LNCaP clone FGC (cell line): Measurements from ENCODE around the gene GNA12.

Experiments used
- DNase-seq: peaks from one replicate; pipeline ENCODE4 v3.0.0-alpha.2; 2011; ENCODE audit warnings: low read depth
- H3K4me3 ChIP-seq: 2 replicates; pipeline ENCODE4 v1.5.1; 2011; ENCODE audit warnings: mild to moderate bottlenecking, low read depth, low read length, control low read depth
- CTCF ChIP-seq: IDR thresholded peaks from 2 replicates; pipeline ENCODE4 v1.5.1; 2012; ENCODE audit warnings: mild to moderate bottlenecking; ENCODE audit not compliant: control insufficient read depth, insufficient read depth; ENCODE audit errors: extremely low read depth

GNA12 gene

DNA sequence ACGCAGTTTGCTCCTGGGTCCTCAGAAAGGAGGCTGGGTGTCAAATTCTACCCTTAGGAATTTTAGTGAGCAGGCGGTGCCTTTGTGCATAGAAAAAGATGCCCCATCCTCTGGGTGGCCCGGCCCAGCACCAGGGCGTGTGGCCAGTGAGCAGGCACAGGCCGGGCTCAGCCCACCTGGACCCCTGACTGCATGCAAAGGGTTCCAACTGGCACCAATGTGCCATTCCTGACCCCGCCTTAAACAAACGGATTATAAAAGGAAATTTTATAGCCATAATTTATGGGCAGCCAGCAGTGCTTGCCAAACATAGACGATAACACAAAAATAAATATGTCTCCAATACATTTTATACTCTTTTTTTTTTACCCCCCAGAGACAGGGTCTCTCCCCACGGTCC is 40.1 kb upstream of the GNA12 start:
- no peak overlapping the region for H3K4me3 ChIP-seq
- TF ChIP-seq CTCF, result no peak
- no peak for DNase-seq

GRCh38 chr7:2883101-2883500 is 39.0 kb upstream of the GNA12 start:
- TF ChIP-seq CTCF, result no peak
- DNase-seq, result no peak
- no peak overlapping the region for H3K4me3 ChIP-seq

- DNase-seq, result no peak
These were observed 38.0 kb upstream of the GNA12 start for GRCh38 chr7:2882111-2882510.

DNA sequence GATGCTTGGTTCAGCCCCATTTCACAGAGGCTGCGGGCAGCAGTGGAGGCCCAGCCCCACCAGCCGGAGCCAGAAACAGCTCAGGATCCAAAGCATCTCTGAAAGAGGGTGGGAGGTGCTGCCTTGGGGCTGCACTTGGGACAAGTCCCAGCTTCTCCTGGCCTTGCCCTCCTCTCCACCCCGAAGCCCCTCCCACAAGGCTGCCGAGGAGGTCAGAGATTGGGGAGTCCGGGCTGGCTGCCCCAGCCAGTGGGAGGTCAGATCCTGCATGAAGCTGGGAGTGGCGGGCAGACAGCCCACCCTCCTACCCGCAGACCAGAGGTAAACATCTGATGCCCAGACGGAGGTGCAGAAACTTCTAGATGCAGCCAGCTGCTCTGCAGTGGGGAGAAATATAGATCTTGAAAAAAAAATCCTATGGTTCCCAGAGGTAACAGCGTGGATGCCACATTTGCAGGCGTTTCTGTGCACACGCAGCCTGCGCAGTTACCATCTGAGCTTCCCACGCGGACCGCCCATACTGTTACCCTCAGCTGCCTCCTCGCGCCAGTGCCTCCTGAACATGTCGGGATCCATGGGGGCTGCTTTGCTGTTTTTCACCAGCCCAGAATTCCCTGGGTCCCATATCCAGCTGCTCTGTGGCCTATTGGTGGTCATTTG is 36.9 kb upstream of the GNA12 start:
- no peak overlapping the region for H3K4me3 ChIP-seq
- no peak for TF ChIP-seq CTCF
- no peak for DNase-seq

More at GRCh38 chr7:2882111-2882510, 38.0 kb upstream of the GNA12 start:
- TF ChIP-seq CTCF, result no peak
- H3K4me3 ChIP-seq, result no peak overlapping the region

- no peak for DNase-seq
- TF ChIP-seq CTCF, result no peak
- no peak overlapping the region for H3K4me3 ChIP-seq
These were observed 35.9 kb upstream of the GNA12 start for GRCh38 chr7:2880051-2880450.

GRCh38 chr7:2879354-2879753 is 35.2 kb upstream of the GNA12 start:
- no peak for TF ChIP-seq CTCF
- no peak overlapping the region for H3K4me3 ChIP-seq
- DNase-seq, result no peak

GRCh38 chr7:2878306-2878705 is 34.2 kb upstream of the GNA12 start:
- no peak for DNase-seq
- no peak for TF ChIP-seq CTCF
- H3K4me3 ChIP-seq, result no peak overlapping the region
